DMS114 treated with DMSO at 0.1 percent for 48 hours (cell line): Measurements from ENCODE around the gene ROPN1.
"Not testable (repeated sequence)": the region's sequence is repeated elsewhere in the genome, so short reads cannot be mapped to it uniquely, and the experiment has no call there.

ENCODE experiments used
- DNase-seq: peaks from one replicate; lab custom pipeline; 2025; ENCODE audit not compliant: unreplicated experiment; lab: John Stamatoyannopoulos, UW

The ROPN1 gene

GRCh38 chr3:123997543-123997942 lies 5.6 kb upstream of the ROPN1 start:
- no peak for DNase-seq

GRCh38 chr3:123993818-123994217 lies 1.9 kb upstream of the ROPN1 start:
- DNase-seq: no peak

- DNase-seq: no peak
Measured at GRCh38 chr3:123986427-123986826, 5.5 kb downstream of the ROPN1 start.

GRCh38 chr3:123984957-123985356 lies 7.0 kb downstream of the ROPN1 start:
- no peak for DNase-seq

GRCh38 chr3:123984350-123984749 lies 7.6 kb downstream of the ROPN1 start:
- DNase-seq: no peak

GRCh38 chr3:123981317-123981716 lies 10.6 kb downstream of the ROPN1 start:
- not testable (repeated sequence) for DNase-seq

- no peak for DNase-seq
Measured at GRCh38 chr3:123980539-123980938, 11.4 kb downstream of the ROPN1 start.

GRCh38 chr3:123979525-123980501 lies 12.1 kb downstream of the ROPN1 start:
- peak; percentile 49 for DNase-seq

GRCh38 chr3:123976904-123977303 lies 15.0 kb downstream of the ROPN1 start:
- not testable (repeated sequence) for DNase-seq

GRCh38 chr3:123976181-123976898 lies 15.6 kb downstream of the ROPN1 start:
- DNase-seq: not testable (repeated sequence)

GRCh38 chr3:123975030-123975429 lies 16.9 kb downstream of the ROPN1 start:
- not testable (repeated sequence) for DNase-seq

GRCh38 chr3:123971406-123971805 lies 20.5 kb downstream of the ROPN1 start:
- DNase-seq: no peak

- DNase-seq: not testable (repeated sequence)
Measured at GRCh38 chr3:123967260-123967659, 24.7 kb downstream of the ROPN1 start.

GRCh38 chr3:123966799-123967198 lies 25.1 kb downstream of the ROPN1 start:
- DNase-seq: not testable (repeated sequence)

GRCh38 chr3:123964793-123965192 lies 27.1 kb downstream of the ROPN1 start:
- DNase-seq: not testable (repeated sequence)

- no peak for DNase-seq
Measured at GRCh38 chr3:123961508-123961856, 30.4 kb downstream of the ROPN1 start.

- peak; percentile 92 for DNase-seq
Measured at GRCh38 chr3:123960781-123961507, 31.0 kb downstream of the ROPN1 start, which contains the start of gene CCDC14. Gene CCDC14, minus strand, starts transcription at chr3:123961229. Its CDS starts 56 bp downstream, at chr3:123961173.

GRCh38 chr3:123953735-123954134 lies 38.2 kb downstream of the ROPN1 start:
- no peak for DNase-seq

- DNase-seq: no peak
Measured at GRCh38 chr3:123952844-123953520, 38.9 kb downstream of the ROPN1 start.
